ENCODE results near the gene RAB4B. TPM values are rescaled to one million over a fixed set of nuclear protein-coding genes. Genes with fewer than 3 reads are reported as not detected.
"Not testable (repeated sequence)": the region's sequence is repeated elsewhere in the genome, so short reads cannot be mapped to it uniquely, and the experiment has no call there.

Gene RAB4B
- total RNA-seq, 1 donor from 2014 or later = 29.2 TPM

DNA sequence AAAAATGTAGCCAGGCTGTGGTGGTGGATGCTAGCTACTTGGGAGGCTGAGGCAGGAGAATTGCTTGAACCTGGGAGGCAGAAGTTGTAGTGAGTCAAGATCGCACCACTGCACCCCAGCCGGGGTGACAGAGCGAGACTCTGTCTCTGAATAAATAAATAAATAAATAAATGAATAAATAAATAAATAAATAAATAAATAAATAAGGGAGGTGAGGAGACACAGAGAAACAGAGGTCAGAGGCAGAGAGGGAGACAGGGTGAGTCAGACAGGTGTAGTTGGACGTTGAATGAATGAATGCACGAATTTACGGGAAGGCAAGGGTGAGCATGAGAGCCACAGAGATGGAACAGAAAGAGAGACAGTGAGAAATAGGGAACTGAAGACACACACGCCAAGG, 3.1 kb downstream of the RAB4B start:
- no peaks in the 10 kb centered on the region for H3K9me3 Mint-ChIP-seq (ENCODE audit: unreplicated experiment)
- peaks cover 13% of the 10 kb centered on the region for H3K27me3 Mint-ChIP-seq (ENCODE audit: unreplicated experiment)
- no peak for DNase-seq (ENCODE audit: low spot score)
- TF ChIP-seq, protein P1, sequence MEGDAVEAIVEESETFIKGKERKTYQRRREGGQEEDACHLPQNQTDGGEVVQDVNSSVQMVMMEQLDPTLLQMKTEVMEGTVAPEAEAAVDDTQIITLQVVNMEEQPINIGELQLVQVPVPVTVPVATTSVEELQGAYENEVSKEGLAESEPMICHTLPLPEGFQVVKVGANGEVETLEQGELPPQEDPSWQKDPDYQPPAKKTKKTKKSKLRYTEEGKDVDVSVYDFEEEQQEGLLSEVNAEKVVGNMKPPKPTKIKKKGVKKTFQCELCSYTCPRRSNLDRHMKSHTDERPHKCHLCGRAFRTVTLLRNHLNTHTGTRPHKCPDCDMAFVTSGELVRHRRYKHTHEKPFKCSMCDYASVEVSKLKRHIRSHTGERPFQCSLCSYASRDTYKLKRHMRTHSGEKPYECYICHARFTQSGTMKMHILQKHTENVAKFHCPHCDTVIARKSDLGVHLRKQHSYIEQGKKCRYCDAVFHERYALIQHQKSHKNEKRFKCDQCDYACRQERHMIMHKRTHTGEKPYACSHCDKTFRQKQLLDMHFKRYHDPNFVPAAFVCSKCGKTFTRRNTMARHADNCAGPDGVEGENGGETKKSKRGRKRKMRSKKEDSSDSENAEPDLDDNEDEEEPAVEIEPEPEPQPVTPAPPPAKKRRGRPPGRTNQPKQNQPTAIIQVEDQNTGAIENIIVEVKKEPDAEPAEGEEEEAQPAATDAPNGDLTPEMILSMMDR (IDR thresholded peaks at IDR 0.05; ENCODE audit: unreplicated experiment) = no peak
- H3K4me1 Mint-ChIP-seq (ENCODE audit: unreplicated experiment) = peaks cover 19% of the 10 kb centered on the region
- H3K27ac Mint-ChIP-seq (ENCODE audit: unreplicated experiment) = no peak overlapping the region
- peak overlapping the region; percentile 12 for H3K4me3 Mint-ChIP-seq (ENCODE audit: unreplicated experiment)
- peaks cover 6% of the 10 kb centered on the region for H3K36me3 Mint-ChIP-seq (ENCODE audit: low read depth, unreplicated experiment)

DNA sequence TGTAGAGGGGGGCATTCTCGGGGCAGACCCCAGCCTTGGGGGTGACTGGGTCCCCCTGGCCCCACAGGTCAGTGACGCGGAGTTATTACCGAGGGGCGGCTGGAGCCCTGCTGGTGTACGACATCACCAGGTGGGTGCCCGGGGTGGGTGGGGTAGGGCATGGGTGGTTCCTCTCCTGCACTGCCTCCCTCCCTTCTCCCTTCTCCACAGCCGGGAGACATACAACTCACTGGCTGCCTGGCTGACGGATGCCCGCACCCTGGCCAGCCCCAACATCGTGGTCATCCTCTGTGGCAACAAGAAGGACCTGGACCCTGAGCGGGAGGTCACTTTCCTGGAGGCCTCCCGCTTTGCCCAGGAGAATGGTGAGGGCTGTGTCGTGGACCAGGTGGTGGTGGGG, 5.7 kb downstream of the RAB4B start:
- H3K4me1 Mint-ChIP-seq (ENCODE audit: unreplicated experiment) = peaks cover 11% of the 10 kb centered on the region
- no peak overlapping the region for H3K4me3 Mint-ChIP-seq (ENCODE audit: unreplicated experiment)
- H3K9me3 Mint-ChIP-seq (ENCODE audit: unreplicated experiment) = no peaks in the 10 kb centered on the region
- peaks cover 18% of the 10 kb centered on the region for H3K27me3 Mint-ChIP-seq (ENCODE audit: unreplicated experiment)
- DNase-seq (ENCODE audit: low spot score) = no peak
- H3K36me3 Mint-ChIP-seq (ENCODE audit: low read depth, unreplicated experiment) = peaks cover 6% of the 10 kb centered on the region
- no peak overlapping the region for H3K27ac Mint-ChIP-seq (ENCODE audit: unreplicated experiment)
- TF ChIP-seq, protein P1 (IDR thresholded peaks at IDR 0.05; ENCODE audit: unreplicated experiment) = no peak

DNA sequence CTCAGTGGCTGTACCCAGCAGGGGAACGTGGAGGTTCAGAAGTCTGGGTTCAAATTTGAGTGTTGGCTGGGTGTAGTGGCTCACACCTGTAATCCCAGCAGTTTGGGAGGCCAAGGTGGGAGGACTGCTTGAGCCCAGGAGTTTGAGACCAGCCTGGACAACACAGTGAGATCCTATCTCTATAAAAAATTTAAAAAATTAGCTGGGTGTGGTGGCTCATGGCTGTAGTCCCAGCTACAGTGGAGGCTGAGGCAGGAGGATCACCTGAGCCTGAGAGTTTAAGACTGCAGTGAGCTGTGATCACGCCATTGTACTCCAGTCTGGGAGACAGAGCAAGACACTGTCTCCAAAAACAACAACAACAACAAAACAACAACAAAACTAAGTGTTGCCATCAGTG, 6.1 kb downstream of the RAB4B start:
- not testable (repeated sequence) for DNase-seq (ENCODE audit: low spot score); H3K4me3 Mint-ChIP-seq (ENCODE audit: unreplicated experiment); H3K36me3 Mint-ChIP-seq (ENCODE audit: low read depth, unreplicated experiment); H3K27ac Mint-ChIP-seq (ENCODE audit: unreplicated experiment); H3K9me3 Mint-ChIP-seq (ENCODE audit: unreplicated experiment); H3K4me1 Mint-ChIP-seq (ENCODE audit: unreplicated experiment)
- peaks cover 16% of the 10 kb centered on the region for H3K27me3 Mint-ChIP-seq (ENCODE audit: unreplicated experiment)

DNA sequence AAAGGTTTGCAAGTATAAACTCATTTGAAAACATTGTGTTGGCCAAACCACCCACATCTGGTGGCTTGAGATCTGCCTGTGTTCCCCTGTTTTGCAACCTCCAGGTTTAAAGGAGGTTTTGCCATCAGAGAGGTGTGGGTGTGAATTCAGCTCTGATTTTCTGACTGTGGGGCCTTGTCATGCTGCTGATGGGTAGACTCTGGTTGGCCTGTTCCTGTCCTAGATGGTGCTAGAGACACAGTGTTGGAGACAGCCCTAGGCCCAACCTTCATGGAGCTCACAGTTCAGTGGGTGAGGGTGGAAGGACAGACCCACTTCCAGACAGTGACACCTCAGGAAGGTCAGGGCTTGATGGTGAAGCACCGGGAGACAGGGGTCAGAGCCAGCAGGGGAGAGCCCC, 7.5 kb downstream of the RAB4B start:
- Mint-ChIP-seq H3K4me1 (ENCODE audit: unreplicated experiment) (peaks cover 6% of the 10 kb centered on the region), H3K36me3 (ENCODE audit: low read depth, unreplicated experiment) (peaks cover 10% of the 10 kb centered on the region), H3K9me3 (ENCODE audit: unreplicated experiment) (no peaks in the 10 kb centered on the region), H3K4me3 (ENCODE audit: unreplicated experiment) (no peak overlapping the region), H3K27ac (ENCODE audit: unreplicated experiment) (peak overlapping the region; percentile 57), H3K27me3 (ENCODE audit: unreplicated experiment) (peaks cover 22% of the 10 kb centered on the region)
- no peak for DNase-seq (ENCODE audit: low spot score)
- TF ChIP-seq, protein P1 (IDR thresholded peaks at IDR 0.05; ENCODE audit: unreplicated experiment) = no peak

DNA sequence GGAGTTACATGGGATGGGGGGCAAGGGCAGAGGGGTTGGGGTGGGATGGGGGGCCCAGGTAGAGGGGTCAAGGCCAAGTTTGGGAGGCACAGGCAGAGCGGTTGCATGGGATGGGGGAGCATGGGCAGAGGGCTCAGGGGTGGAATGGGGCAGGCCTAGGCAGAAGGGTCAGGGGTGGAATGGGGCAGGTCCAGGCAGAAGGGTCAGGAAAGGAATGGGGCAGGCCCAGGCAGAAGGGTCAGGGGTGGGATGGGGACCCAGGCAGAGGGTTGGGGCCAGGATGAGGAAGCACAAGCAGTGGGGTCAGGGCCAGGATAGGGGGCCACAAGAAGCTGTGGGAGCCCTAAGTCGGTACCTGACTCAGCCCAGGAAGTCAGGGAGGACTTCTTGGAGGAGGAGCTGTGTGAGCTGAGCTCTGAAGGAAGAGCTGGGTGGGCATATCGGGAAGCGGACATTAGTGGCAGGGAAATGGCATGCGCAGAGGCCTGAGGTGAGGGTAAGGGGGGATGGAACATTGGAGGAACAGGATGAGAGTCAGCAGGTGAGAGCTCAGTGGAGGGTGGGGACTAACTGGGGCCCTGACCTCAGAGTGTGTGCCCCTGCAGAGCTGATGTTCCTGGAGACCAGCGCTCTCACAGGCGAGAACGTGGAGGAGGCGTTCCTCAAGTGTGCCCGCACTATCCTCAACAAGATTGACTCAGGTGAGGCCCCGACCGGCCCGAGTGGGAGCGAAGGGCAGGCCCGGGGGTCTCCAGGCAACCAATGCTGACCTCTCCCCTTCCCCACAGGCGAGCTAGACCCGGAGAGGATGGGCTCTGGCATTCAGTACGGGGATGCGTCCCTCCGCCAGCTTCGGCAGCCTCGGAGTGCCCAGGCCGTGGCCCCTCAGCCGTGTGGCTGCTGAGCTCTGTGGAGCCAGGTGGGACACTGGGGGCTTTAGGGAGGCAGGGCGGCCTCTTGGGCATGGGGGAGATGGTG, 8.3 kb downstream of the RAB4B start:
- H3K27ac Mint-ChIP-seq (ENCODE audit: unreplicated experiment) = no peak overlapping the region
- no peak overlapping the region for H3K4me3 Mint-ChIP-seq (ENCODE audit: unreplicated experiment)
- H3K36me3 Mint-ChIP-seq (ENCODE audit: low read depth, unreplicated experiment) = peaks cover 12% of the 10 kb centered on the region
- TF ChIP-seq, protein P1 (IDR thresholded peaks at IDR 0.05; ENCODE audit: unreplicated experiment) = no peak
- H3K27me3 Mint-ChIP-seq (ENCODE audit: unreplicated experiment) = peaks cover 21% of the 10 kb centered on the region
- no peak for DNase-seq (ENCODE audit: low spot score)
- peaks cover 6% of the 10 kb centered on the region for H3K4me1 Mint-ChIP-seq (ENCODE audit: unreplicated experiment)
- H3K9me3 Mint-ChIP-seq (ENCODE audit: unreplicated experiment) = no peaks in the 10 kb centered on the region
